D341Med (cell line): ENCODE measurements around the gene TNFRSF25.

Experiments
- DNase-seq: peaks from one replicate; pipeline ENCODE4 v3.0.0; 2012; ENCODE audit warnings: low spot score

The TNFRSF25 gene

GRCh38 chr1:6416295-6416656 lies 49.7 kb downstream of the TNFRSF25 start:
- DNase-seq = no peak

- DNase-seq = no peak
These were observed 50.9 kb downstream of the TNFRSF25 start for GRCh38 chr1:6414881-6415626.

GRCh38 chr1:6414443-6414844 lies 51.5 kb downstream of the TNFRSF25 start:
- peak; percentile 74 for DNase-seq

GRCh38 chr1:6412896-6413295 lies 53.1 kb downstream of the TNFRSF25 start:
- no peak for DNase-seq
